Fibroblast of lung (primary cell): ENCODE measurements around the gene NTMT1. TPM values are rescaled to one million over a fixed set of nuclear protein-coding genes. Genes with fewer than 3 reads are reported as not detected.

Experiments
- DNase-seq, 2 donors: peaks; one replicate each; pipeline versions ENCODE4 v3.0.0 to v3.0.0-alpha.2; 2010; ENCODE audit warnings: low read depth in 2 of 2
- H2AFZ ChIP-seq: 2 replicates; pipeline ENCODE4 v1.5.1; 2012; ENCODE audit warnings: low read length, control low read depth, inconsistent platforms
- H3K27ac ChIP-seq: 2 replicates; pipeline ENCODE4 v1.5.1; 2011; ENCODE audit warnings: low read length, control low read depth; ENCODE audit not compliant: insufficient read depth
- H3K27me3 ChIP-seq: 2 replicates; pipeline ENCODE4 v1.5.1; 2011; ENCODE audit warnings: mild to moderate bottlenecking, low read length; ENCODE audit not compliant: control insufficient read depth, insufficient read depth
- H3K36me3 ChIP-seq: 2 replicates; pipeline ENCODE4 v1.5.1; 2011; ENCODE audit warnings: low read length; ENCODE audit not compliant: control insufficient read depth, insufficient read depth
- H3K4me1 ChIP-seq: 2 replicates; pipeline ENCODE4 v1.5.1; 2011; ENCODE audit warnings: low read length; ENCODE audit not compliant: control insufficient read depth, insufficient read depth; ENCODE audit errors: extremely low read depth
- H3K4me2 ChIP-seq: 2 replicates; pipeline ENCODE4 v1.5.1; 2011; ENCODE audit warnings: low read length, control low read depth; ENCODE audit not compliant: insufficient read depth; ENCODE audit errors: extremely low read depth
- H3K4me3 ChIP-seq, 4 experiments: fragments of 200-600 bp in 1 of 4; sonication (generic) in 1 of 4; replicated peaks in 1 of 4; 2 replicates each; pipeline ENCODE4 v1.5.1; 2011 to 2016; ENCODE audit warnings: low read length in 4 of 4, low read depth in 3 of 4, mild to moderate bottlenecking in 3 of 4, control low read depth in 2 of 4, inconsistent platforms in 1 of 4, mixed read lengths in 1 of 4; ENCODE audit not compliant: insufficient read depth in 1 of 4; ENCODE audit errors: control extremely low read depth in 1 of 4
- H3K79me2 ChIP-seq: 2 replicates; pipeline ENCODE4 v1.5.1; 2012; ENCODE audit warnings: mild to moderate bottlenecking, low read length, inconsistent platforms; ENCODE audit not compliant: control insufficient read depth, insufficient read depth
- H3K9ac ChIP-seq: 2 replicates; pipeline ENCODE4 v1.5.1; 2011; ENCODE audit warnings: mild to moderate bottlenecking, low read length, control low read depth; ENCODE audit not compliant: insufficient read depth
- H3K9me3 ChIP-seq: 2 replicates; pipeline ENCODE4 v1.5.1; 2012; ENCODE audit warnings: low read depth, low read length; ENCODE audit not compliant: control insufficient read depth, insufficient read depth
- H4K20me1 ChIP-seq: 2 replicates; pipeline ENCODE4 v1.5.1; 2011; ENCODE audit warnings: low read length; ENCODE audit not compliant: control insufficient read depth, insufficient read depth; ENCODE audit errors: extremely low read depth
- EZH2 ChIP-seq: IDR thresholded peaks from 2 replicates; pipeline ENCODE4 v1.5.1; 2012; ENCODE audit warnings: low read length, control low read depth, mild to moderate bottlenecking; ENCODE audit errors: missing control alignments
- polyA plus RNA-seq, 2 donors: library from polyadenylated mRNA; depleted of rRNA in 1 of 2; stranded (reverse) in 1 of 2; unstranded in 1 of 2; fragments of >200 nt; gene quantifications; 2 replicates each; pipeline ENCODE4 v1.2.1, GENCODE V29; 2011 to 2012; ENCODE audit warnings: missing spikeins in 1 of 2
- total RNA-seq: library from RNA; depleted of rRNA; stranded (reverse); fragments of >200 nt; gene quantifications from 2 replicates; pipeline ENCODE4 v1.2.1, GENCODE V29; 2014
- TF ChIP-seq, protein P1 (sequence below), 2 donors: IDR thresholded peaks in 1 of 2; conservative IDR thresholded peaks in 1 of 2; 1 replicate in 1 of 2; 2 replicates in 1 of 2; pipeline ENCODE4 v1.5.1; 2011 to 2012; ENCODE audit warnings: low read length in 2 of 2, control low read depth in 1 of 2, inconsistent platforms in 1 of 2, low read depth in 1 of 2, mild to moderate bottlenecking in 1 of 2

NTMT1 gene
- total and polyA plus RNA-seq, 2 donors (not counting 1 experiment from before 2014, with no cell fraction given): 34.2 to 51.9 TPM

DNA sequence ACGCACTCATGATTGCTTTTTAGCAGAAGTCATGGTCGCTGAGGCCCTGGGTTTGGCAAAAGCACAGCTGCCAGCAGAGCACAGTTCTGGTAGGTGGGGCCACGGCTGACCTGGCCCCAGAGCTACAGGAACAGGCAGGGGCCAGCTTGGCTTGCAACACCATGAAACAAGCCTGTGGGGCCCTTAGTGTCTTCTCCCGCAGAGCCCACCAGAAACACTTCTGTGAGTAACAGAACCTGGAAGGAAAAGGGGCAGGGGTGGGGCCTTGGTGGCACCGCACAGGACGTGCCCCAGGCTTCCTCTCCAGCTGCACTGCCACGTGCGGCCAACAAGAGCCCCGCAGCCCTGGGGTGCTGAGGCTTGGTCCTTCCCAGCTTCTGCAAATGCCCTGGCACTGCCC is 11.1 kb downstream of the NTMT1 start:
- no peak overlapping the region for H3K4me3 ChIP-seq
- H3K27me3 ChIP-seq: no peaks in the 10 kb centered on the region
- H3K9ac ChIP-seq: no peak overlapping the region
- H3K79me2 ChIP-seq: peaks cover 66% of the 10 kb centered on the region
- H2AFZ ChIP-seq: no peak overlapping the region
- H3K9me3 ChIP-seq: no peaks in the 10 kb centered on the region
- H3K4me1 ChIP-seq: peaks cover 17% of the 10 kb centered on the region
- H3K36me3 ChIP-seq: peaks cover 33% of the 10 kb centered on the region
- H3K27ac ChIP-seq: no peak overlapping the region
- no peaks in the 10 kb centered on the region for H4K20me1 ChIP-seq
- DNase-seq: no peak
- no peak overlapping the region for H3K4me2 ChIP-seq
- TF ChIP-seq EZH2: no peak
- TF ChIP-seq, protein P1, sequence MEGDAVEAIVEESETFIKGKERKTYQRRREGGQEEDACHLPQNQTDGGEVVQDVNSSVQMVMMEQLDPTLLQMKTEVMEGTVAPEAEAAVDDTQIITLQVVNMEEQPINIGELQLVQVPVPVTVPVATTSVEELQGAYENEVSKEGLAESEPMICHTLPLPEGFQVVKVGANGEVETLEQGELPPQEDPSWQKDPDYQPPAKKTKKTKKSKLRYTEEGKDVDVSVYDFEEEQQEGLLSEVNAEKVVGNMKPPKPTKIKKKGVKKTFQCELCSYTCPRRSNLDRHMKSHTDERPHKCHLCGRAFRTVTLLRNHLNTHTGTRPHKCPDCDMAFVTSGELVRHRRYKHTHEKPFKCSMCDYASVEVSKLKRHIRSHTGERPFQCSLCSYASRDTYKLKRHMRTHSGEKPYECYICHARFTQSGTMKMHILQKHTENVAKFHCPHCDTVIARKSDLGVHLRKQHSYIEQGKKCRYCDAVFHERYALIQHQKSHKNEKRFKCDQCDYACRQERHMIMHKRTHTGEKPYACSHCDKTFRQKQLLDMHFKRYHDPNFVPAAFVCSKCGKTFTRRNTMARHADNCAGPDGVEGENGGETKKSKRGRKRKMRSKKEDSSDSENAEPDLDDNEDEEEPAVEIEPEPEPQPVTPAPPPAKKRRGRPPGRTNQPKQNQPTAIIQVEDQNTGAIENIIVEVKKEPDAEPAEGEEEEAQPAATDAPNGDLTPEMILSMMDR (conservative IDR thresholded peaks at IDR 0.05 in 1 of 2, IDR thresholded peaks at IDR 0.05 in 1 of 2; ENCODE audit: low read depth in 1 of 2, low read length in 2 of 2): no peak

DNA sequence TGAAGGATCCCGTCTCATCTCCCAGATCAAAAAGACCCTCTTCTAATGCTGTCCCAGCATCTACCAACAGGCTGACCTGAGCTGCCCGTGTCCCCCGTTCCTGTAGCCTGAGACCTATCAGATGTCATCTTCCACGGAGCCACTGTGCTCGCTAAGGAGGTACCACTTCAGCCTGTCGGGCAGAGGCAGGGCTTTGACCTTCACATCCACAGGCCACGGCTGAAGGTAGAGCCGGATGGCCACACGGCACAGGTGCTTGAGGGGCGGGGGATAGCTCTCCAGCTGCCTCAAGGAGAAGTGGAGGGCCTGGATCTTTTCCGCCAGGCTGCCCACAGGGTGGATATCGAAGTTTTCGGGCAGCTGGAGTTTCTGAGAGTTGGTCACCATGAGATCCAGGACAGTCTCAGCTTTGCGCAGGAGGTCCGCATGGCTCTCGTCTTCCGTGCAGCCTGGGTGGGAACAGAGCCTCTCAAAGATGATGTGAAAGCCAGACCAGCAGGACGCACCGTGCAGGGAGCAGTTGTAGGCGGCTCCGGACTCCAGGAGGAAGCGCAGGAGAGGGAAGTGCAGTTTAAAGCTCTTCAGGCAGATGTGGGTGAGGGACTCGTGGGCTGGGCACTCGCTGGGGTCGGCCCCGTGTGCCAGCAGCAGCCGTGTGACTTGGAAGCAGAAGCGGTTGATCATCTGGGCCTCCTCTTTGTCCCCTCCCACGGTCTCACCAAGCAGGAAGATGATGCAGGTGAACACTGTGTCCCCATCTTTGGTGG is 11.9 kb downstream of the NTMT1 start:
- Histone ChIP-seq H3K36me3 (peaks cover 31% of the 10 kb centered on the region), H3K9ac (no peak overlapping the region), H2AFZ (no peak overlapping the region), H3K9me3 (no peaks in the 10 kb centered on the region), H3K27me3 (no peaks in the 10 kb centered on the region), H3K27ac (no peak overlapping the region), H3K4me3 (no peak overlapping the region), H3K79me2 (peaks cover 59% of the 10 kb centered on the region), H3K4me2 (no peak overlapping the region), H3K4me1 (peaks cover 11% of the 10 kb centered on the region), H4K20me1 (no peaks in the 10 kb centered on the region)
- DNase-seq: no peak
- TF ChIP-seq, protein P1 (conservative IDR thresholded peaks at IDR 0.05 in 1 of 2, IDR thresholded peaks at IDR 0.05 in 1 of 2; ENCODE audit: low read depth in 1 of 2, low read length in 2 of 2): no peak
- no peak for TF ChIP-seq EZH2

DNA sequence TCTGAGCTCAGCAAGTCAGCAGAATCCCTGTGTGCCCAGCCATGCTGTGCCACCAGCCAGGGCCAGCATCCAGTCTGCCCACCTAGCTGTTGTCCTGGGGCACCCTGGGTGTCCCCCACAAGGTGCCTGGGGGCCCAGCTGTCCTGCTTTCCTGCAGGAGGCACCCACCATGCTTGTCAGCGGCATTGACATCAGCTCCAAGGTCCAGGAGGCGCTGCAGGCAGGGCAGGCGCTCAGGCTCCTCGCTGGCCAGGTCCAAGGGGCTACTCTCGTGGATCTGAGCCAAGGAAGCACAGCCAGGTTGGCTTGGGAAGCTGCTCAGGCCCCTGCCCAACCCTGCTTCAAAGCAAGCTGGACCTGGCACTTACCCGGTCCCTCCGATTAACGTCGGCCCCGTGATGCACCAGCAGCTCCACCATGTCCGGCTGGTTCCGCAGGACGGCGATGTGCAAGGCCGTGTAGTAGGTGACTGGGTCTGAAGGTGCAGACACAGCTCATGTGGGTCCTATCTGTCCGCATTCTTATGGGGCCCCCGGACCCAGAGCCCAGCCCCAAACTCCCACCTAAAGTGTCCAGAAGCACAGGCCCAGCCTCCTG is 13.2 kb downstream of the NTMT1 start:
- no peak overlapping the region for H3K4me3 ChIP-seq
- H3K4me1 ChIP-seq: peaks cover 9% of the 10 kb centered on the region
- no peak overlapping the region for H3K9ac ChIP-seq
- no peak overlapping the region for H2AFZ ChIP-seq
- peaks cover 46% of the 10 kb centered on the region for H3K79me2 ChIP-seq
- TF ChIP-seq, protein P1 (conservative IDR thresholded peaks at IDR 0.05 in 1 of 2, IDR thresholded peaks at IDR 0.05 in 1 of 2; ENCODE audit: low read depth in 1 of 2, low read length in 2 of 2): no peak
- TF ChIP-seq EZH2: no peak
- H4K20me1 ChIP-seq: no peaks in the 10 kb centered on the region
- H3K9me3 ChIP-seq: no peaks in the 10 kb centered on the region
- H3K4me2 ChIP-seq: no peak overlapping the region
- no peak overlapping the region for H3K27ac ChIP-seq
- no peak for DNase-seq
- no peaks in the 10 kb centered on the region for H3K27me3 ChIP-seq
- H3K36me3 ChIP-seq: peaks cover 29% of the 10 kb centered on the region
